Right atrium auricular region (tissue), 2 donors: ENCODE results near the gene BOC. TPM values are rescaled to one million over a fixed set of nuclear protein-coding genes. Genes with fewer than 3 reads are reported as not detected.

ENCODE experiments used
- DNase-seq: peaks from one replicate; pipeline ENCODE4 v3.0.0-alpha.2; 2019; ENCODE audit warnings: low spot score
- H3K27ac ChIP-seq, 2 donors: fragments of 200-600 bp; sonication (generic); 1 replicate in 1 of 2; 2 replicates in 1 of 2; pipeline ENCODE4 v1.5.1; 2016 to 2019
- H3K27me3 ChIP-seq, 2 donors: fragments of 200-600 bp; sonication (generic); one replicate each; pipeline versions ENCODE4 v1.5.1 to v1.6.0; 2017 to 2019
- H3K36me3 ChIP-seq: fragments of 200-600 bp; sonication (generic); one replicate; pipeline ENCODE4 v1.5.1; 2016
- H3K4me1 ChIP-seq, 2 donors: fragments of 200-600 bp; sonication (generic); one replicate each; pipeline versions ENCODE4 v1.5.1 to v1.6.0; 2017 to 2019
- H3K4me3 ChIP-seq, 2 donors: fragments of 200-600 bp; sonication (generic); 1 replicate in 1 of 2; 2 replicates in 1 of 2; pipeline ENCODE4 v1.5.1; 2017 to 2019; ENCODE audit warnings: mild to moderate bottlenecking in 1 of 2, moderate library complexity in 1 of 2
- H3K9me3 ChIP-seq, 2 donors: fragments of 200-600 bp; sonication (generic); one replicate each; pipeline ENCODE4 v1.5.1; 2019
- CTCF ChIP-seq, 2 donors: fragments of 200-600 bp; sonication (generic); IDR thresholded peaks; one replicate each; pipeline ENCODE4 v1.5.1; 2019; ENCODE audit warnings: antibody characterized with exemption in 2 of 2
- total RNA-seq, 2 donors: library from RNA; depleted of rRNA; stranded (reverse); fragments of >200 nt; gene quantifications; one replicate each; pipeline ENCODE4 v1.1.0, GENCODE V29; 2016

BOC gene
- total RNA-seq, 2 donors from 2014 or later: 10.6 to 15.4 TPM

- peak overlapping the region; percentile 64 to 70 for H3K4me3 ChIP-seq
- DNase-seq: no peak
- H3K36me3 ChIP-seq: no peaks in the 10 kb centered on the region
- no peaks in the 10 kb centered on the region for H3K9me3 ChIP-seq
- peaks cover 0 to 10% of the 10 kb centered on the region in 2 donors for H3K4me1 ChIP-seq
- TF ChIP-seq CTCF (IDR thresholded peaks at IDR 0.05): no peak
- H3K27ac ChIP-seq: peak overlapping the region; percentile 82 to 86
- H3K27me3 ChIP-seq: no peaks in the 10 kb centered on the region
Observed at GRCh38 chr3:113210604-113211329, 590 bp upstream of the BOC start.

GRCh38 chr3:113212150-113212843, 940 bp downstream of the BOC start:
- peak overlapping the region; percentile 64 to 70 for H3K4me3 ChIP-seq
- H3K4me1 ChIP-seq: peaks cover 0 to 10% of the 10 kb centered on the region in 2 donors

GRCh38 chr3:113212844-113213375, 1.6 kb downstream of the BOC start:
- H3K27ac ChIP-seq: peak overlapping the region; percentile 82 to 86
- peak overlapping the region; percentile 64 to 70 for H3K4me3 ChIP-seq
- H3K27me3 ChIP-seq: no peaks in the 10 kb centered on the region
- no peaks in the 10 kb centered on the region for H3K9me3 ChIP-seq
- DNase-seq: no peak
- H3K36me3 ChIP-seq: no peaks in the 10 kb centered on the region
- peaks cover 0 to 10% of the 10 kb centered on the region in 2 donors for H3K4me1 ChIP-seq
- no peak for TF ChIP-seq CTCF (IDR thresholded peaks at IDR 0.05)

More at GRCh38 chr3:113212150-113212843, 940 bp downstream of the BOC start:
- H3K27ac ChIP-seq: peak overlapping the region; percentile 82 to 86
- H3K27me3 ChIP-seq: no peaks in the 10 kb centered on the region
- DNase-seq: no peak
- H3K9me3 ChIP-seq: no peaks in the 10 kb centered on the region
- no peaks in the 10 kb centered on the region for H3K36me3 ChIP-seq
- no peak for TF ChIP-seq CTCF (IDR thresholded peaks at IDR 0.05)

GRCh38 chr3:113213896-113214587, 2.7 kb downstream of the BOC start:
- Histone ChIP-seq H3K27ac (no peak overlapping the region), H3K9me3 (no peaks in the 10 kb centered on the region), H3K4me3 (peak overlapping the region in 1 of 2 donors; percentile 70), H3K27me3 (no peaks in the 10 kb centered on the region), H3K36me3 (no peaks in the 10 kb centered on the region), H3K4me1 (peaks cover 0 to 10% of the 10 kb centered on the region in 2 donors)
- DNase-seq: no peak
- TF ChIP-seq CTCF (IDR thresholded peaks at IDR 0.05): no peak

- H3K27ac ChIP-seq: no peak overlapping the region
- no peaks in the 10 kb centered on the region for H3K36me3 ChIP-seq
- TF ChIP-seq CTCF (IDR thresholded peaks at IDR 0.05): no peak
- H3K9me3 ChIP-seq: no peaks in the 10 kb centered on the region
- no peak overlapping the region for H3K4me3 ChIP-seq
- peaks cover 0 to 10% of the 10 kb centered on the region in 2 donors for H3K4me1 ChIP-seq
- no peak for DNase-seq
- no peaks in the 10 kb centered on the region for H3K27me3 ChIP-seq
Observed at GRCh38 chr3:113214917-113215595, 3.7 kb downstream of the BOC start.
